Calu3 (cell line): ENCODE measurements around the gene TEAD1. TPM values are rescaled to one million over a fixed set of nuclear protein-coding genes. Genes with fewer than 3 reads are reported as not detected.

Experiments used
- BruUV-seq: library from RNA; stranded (reverse); fragments of 400-500 nt; replicated peaks from 2 replicates; lab custom pipeline; 2021; lab: Mats Ljungman, UMichigan
- CTCF ChIA-PET: fragments of 300-600 bp; sonication (Branson Sonifier 250); formaldehyde crosslinking; loops from one replicate; lab custom pipeline; 2022; ENCODE audit warnings: antibody characterized with exemption; lab: Charles Lee
- DNase-seq: peaks from one replicate; pipeline ENCODE4 v3.0.0; 2022
- H3K27ac Mint-ChIP-seq: one replicate; pipeline ENCODE4 v1.8.0; 2022; ENCODE audit warnings: mixed read lengths; ENCODE audit not compliant: unreplicated experiment
- H3K27me3 Mint-ChIP-seq: one replicate; pipeline ENCODE4 v1.8.0; 2022; ENCODE audit warnings: mixed read lengths; ENCODE audit not compliant: unreplicated experiment
- H3K36me3 Mint-ChIP-seq: one replicate; pipeline ENCODE4 v1.8.0; 2022; ENCODE audit warnings: mild to moderate bottlenecking, moderate library complexity, mixed read lengths; ENCODE audit not compliant: insufficient read depth, unreplicated experiment
- H3K4me1 Mint-ChIP-seq: one replicate; pipeline ENCODE4 v1.8.0; 2022; ENCODE audit warnings: mild to moderate bottlenecking, low read depth, mixed read lengths; ENCODE audit not compliant: unreplicated experiment
- H3K4me3 Mint-ChIP-seq: one replicate; pipeline ENCODE4 v1.8.0; 2022; ENCODE audit warnings: mild to moderate bottlenecking, low read depth, moderate library complexity, mixed read lengths; ENCODE audit not compliant: unreplicated experiment
- H3K9me3 Mint-ChIP-seq: one replicate; pipeline ENCODE4 v1.8.0; 2022; ENCODE audit warnings: low read depth, mixed read lengths; ENCODE audit not compliant: unreplicated experiment
- intact Hi-C: fragments of 100-400 bp; cut with micrococcal nuclease; formaldehyde crosslinking; loops from one replicate; pipeline ENCODE4 v1.10.0; 2022; ENCODE audit not compliant: unreplicated experiment
- total RNA-seq: library from RNA; stranded (reverse); gene quantifications from 2 replicates; pipeline ENCODE4 v1.2.3, GENCODE V29; 2022
- TF ChIP-seq, protein P1 (sequence below): fragments of 200-600 bp; IDR thresholded peaks from one replicate; pipeline ENCODE4 v1.8.0; 2022; ENCODE audit warnings: antibody characterized with exemption; ENCODE audit not compliant: unreplicated experiment

TEAD1 gene
- total RNA-seq, 1 experiment from 2014 or later: 104 TPM

GRCh38 chr11:12810568-12810894 is 136.3 kb downstream of the TEAD1 start:
- TF ChIP-seq, protein P1, sequence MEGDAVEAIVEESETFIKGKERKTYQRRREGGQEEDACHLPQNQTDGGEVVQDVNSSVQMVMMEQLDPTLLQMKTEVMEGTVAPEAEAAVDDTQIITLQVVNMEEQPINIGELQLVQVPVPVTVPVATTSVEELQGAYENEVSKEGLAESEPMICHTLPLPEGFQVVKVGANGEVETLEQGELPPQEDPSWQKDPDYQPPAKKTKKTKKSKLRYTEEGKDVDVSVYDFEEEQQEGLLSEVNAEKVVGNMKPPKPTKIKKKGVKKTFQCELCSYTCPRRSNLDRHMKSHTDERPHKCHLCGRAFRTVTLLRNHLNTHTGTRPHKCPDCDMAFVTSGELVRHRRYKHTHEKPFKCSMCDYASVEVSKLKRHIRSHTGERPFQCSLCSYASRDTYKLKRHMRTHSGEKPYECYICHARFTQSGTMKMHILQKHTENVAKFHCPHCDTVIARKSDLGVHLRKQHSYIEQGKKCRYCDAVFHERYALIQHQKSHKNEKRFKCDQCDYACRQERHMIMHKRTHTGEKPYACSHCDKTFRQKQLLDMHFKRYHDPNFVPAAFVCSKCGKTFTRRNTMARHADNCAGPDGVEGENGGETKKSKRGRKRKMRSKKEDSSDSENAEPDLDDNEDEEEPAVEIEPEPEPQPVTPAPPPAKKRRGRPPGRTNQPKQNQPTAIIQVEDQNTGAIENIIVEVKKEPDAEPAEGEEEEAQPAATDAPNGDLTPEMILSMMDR: no peak
- intact Hi-C loops: no loop called here
- DNase-seq: no peak
- Mint-ChIP-seq H3K27me3 (no peaks in the 10 kb centered on the region), H3K36me3 (peaks cover 5% of the 10 kb centered on the region), H3K27ac (no peak overlapping the region), H3K4me3 (no peak overlapping the region), H3K4me1 (peaks cover 77% of the 10 kb centered on the region), H3K9me3 (no peaks in the 10 kb centered on the region)
- no TSS peak for BruUV-seq
- CTCF ChIA-PET: no interaction called here

DNA sequence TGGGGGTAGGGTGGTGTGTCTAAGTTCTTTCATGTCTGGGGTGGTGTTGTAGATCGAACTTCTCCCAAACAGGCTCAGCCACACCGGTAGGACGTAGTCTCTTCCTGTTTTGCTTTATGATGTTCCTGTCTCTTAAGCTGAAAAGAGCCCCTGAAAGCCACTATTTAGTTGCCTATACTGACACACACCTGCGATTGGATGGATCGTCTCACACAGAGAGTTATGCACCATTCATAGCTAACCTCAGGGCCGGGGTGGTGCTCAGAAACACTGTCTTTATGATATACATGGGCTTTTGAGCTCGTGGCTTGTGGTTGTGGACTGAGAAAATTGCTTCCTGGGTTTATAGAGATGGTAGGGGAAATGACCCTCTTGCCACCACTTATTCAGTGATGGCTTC is 137.6 kb downstream of the TEAD1 start:
- Mint-ChIP-seq H3K27ac (no peak overlapping the region), H3K9me3 (no peaks in the 10 kb centered on the region)

GRCh38 chr11:12812849-12813248 is 138.6 kb downstream of the TEAD1 start:
- no peak for DNase-seq
- H3K4me1 Mint-ChIP-seq: peaks cover 67% of the 10 kb centered on the region
- TF ChIP-seq, protein P1: no peak

More for the DNA sequence above, 137.6 kb downstream of the TEAD1 start:
- H3K4me1 Mint-ChIP-seq: peaks cover 77% of the 10 kb centered on the region
- BruUV-seq: no TSS peak
- DNase-seq: no peak
- H3K4me3 Mint-ChIP-seq: no peak overlapping the region
- H3K36me3 Mint-ChIP-seq: no peaks in the 10 kb centered on the region
- H3K27me3 Mint-ChIP-seq: no peaks in the 10 kb centered on the region
- TF ChIP-seq, protein P1: no peak
- intact Hi-C loops: no loop called here
- CTCF ChIA-PET: interaction anchor here (3.5 kb wide), 1 partner anchor 9 kb away, joined by 14 read pairs; no protein-coding TSS in a partner anchor

DNA sequence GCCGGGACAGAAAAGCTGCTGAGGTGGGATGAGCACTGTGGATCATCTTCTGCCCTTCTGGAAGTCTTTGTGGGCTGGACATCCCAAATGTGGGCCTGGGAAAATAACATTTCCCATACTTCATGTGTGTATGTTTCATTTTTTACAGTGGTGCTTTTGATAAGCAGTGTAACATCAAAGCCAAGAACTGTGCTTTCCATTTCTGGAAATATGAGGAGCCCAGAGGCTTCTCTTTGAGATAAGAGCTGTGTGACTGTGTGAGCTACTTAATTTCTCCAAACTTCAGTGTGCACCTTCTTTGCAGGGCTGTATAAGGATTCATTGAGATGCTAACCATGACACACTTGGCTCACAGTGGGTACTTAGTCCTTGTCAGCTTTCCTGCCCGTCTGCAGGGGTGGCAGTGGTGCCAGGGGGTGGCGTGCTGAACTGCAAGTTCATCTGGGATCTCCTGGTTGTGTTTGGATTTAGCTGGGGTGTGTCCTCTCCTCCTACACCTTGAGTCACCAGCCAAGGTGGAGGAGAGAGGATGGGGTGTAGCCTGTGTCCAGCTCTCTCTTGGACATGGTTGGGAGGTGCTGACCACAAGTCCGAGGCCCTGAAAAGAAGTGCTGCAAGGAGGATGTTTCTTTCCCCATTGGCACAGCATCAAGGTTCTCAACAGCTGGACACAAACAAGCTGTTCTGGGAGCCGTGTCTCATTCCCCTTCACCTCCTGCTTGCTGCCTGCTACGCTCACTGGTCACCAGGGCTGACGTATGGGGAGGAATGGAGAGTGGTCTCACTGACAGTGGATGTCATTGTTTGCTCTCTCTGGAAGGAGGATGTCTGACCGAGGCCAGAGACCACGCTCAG is 139.4 kb downstream of the TEAD1 start:
- BruUV-seq: no TSS peak
- H3K4me3 Mint-ChIP-seq: no peak overlapping the region

More at GRCh38 chr11:12812849-12813248, 138.6 kb downstream of the TEAD1 start:
- no peaks in the 10 kb centered on the region for H3K9me3 Mint-ChIP-seq
- no peak overlapping the region for H3K27ac Mint-ChIP-seq
- no peaks in the 10 kb centered on the region for H3K27me3 Mint-ChIP-seq
- intact Hi-C loops: no loop called here
- H3K4me3 Mint-ChIP-seq: no peak overlapping the region
- no TSS peak for BruUV-seq
- H3K36me3 Mint-ChIP-seq: no peaks in the 10 kb centered on the region
- CTCF ChIA-PET: interaction anchor here (1.1 to 3.5 kb wide), 6 partner anchors 10 to 132 kb away, joined by 3 to 14 read pairs (median 6); no protein-coding TSS in a partner anchor

More for the DNA sequence above, 139.4 kb downstream of the TEAD1 start:
- intact Hi-C loops: no loop called here
- peak; percentile 42 for DNase-seq
- Mint-ChIP-seq H3K27ac (no peak overlapping the region), H3K9me3 (no peaks in the 10 kb centered on the region), H3K27me3 (no peaks in the 10 kb centered on the region), H3K36me3 (no peaks in the 10 kb centered on the region), H3K4me1 (peaks cover 61% of the 10 kb centered on the region)
- CTCF ChIA-PET: interaction anchor here (0.6 to 3.5 kb wide), 8 partner anchors 9 to 133 kb away, joined by 3 to 14 read pairs (median 5); no protein-coding TSS in a partner anchor
- TF ChIP-seq, protein P1: no peak
